Fibroblast of lung (primary cell): Measurements from ENCODE around the gene GAS7. TPM values are rescaled to one million over a fixed set of nuclear protein-coding genes. Genes with fewer than 3 reads are reported as not detected.

Experiments used
- DNase-seq, 2 donors: peaks; one replicate each; pipeline versions ENCODE4 v3.0.0 to v3.0.0-alpha.2; 2010; ENCODE audit warnings: low read depth in 2 of 2
- H2AFZ ChIP-seq: 2 replicates; pipeline ENCODE4 v1.5.1; 2012; ENCODE audit warnings: low read length, control low read depth, inconsistent platforms
- H3K27ac ChIP-seq: 2 replicates; pipeline ENCODE4 v1.5.1; 2011; ENCODE audit warnings: low read length, control low read depth; ENCODE audit not compliant: insufficient read depth
- H3K27me3 ChIP-seq: 2 replicates; pipeline ENCODE4 v1.5.1; 2011; ENCODE audit warnings: mild to moderate bottlenecking, low read length; ENCODE audit not compliant: control insufficient read depth, insufficient read depth
- H3K36me3 ChIP-seq: 2 replicates; pipeline ENCODE4 v1.5.1; 2011; ENCODE audit warnings: low read length; ENCODE audit not compliant: control insufficient read depth, insufficient read depth
- H3K4me1 ChIP-seq: 2 replicates; pipeline ENCODE4 v1.5.1; 2011; ENCODE audit warnings: low read length; ENCODE audit not compliant: control insufficient read depth, insufficient read depth; ENCODE audit errors: extremely low read depth
- H3K4me2 ChIP-seq: 2 replicates; pipeline ENCODE4 v1.5.1; 2011; ENCODE audit warnings: low read length, control low read depth; ENCODE audit not compliant: insufficient read depth; ENCODE audit errors: extremely low read depth
- H3K4me3 ChIP-seq, 4 experiments: fragments of 200-600 bp in 1 of 4; sonication (generic) in 1 of 4; replicated peaks in 1 of 4; 2 replicates each; pipeline ENCODE4 v1.5.1; 2011 to 2016; ENCODE audit warnings: low read length in 4 of 4, low read depth in 3 of 4, mild to moderate bottlenecking in 3 of 4, control low read depth in 2 of 4, inconsistent platforms in 1 of 4, mixed read lengths in 1 of 4; ENCODE audit not compliant: insufficient read depth in 1 of 4; ENCODE audit errors: control extremely low read depth in 1 of 4
- H3K79me2 ChIP-seq: 2 replicates; pipeline ENCODE4 v1.5.1; 2012; ENCODE audit warnings: mild to moderate bottlenecking, low read length, inconsistent platforms; ENCODE audit not compliant: control insufficient read depth, insufficient read depth
- H3K9ac ChIP-seq: 2 replicates; pipeline ENCODE4 v1.5.1; 2011; ENCODE audit warnings: mild to moderate bottlenecking, low read length, control low read depth; ENCODE audit not compliant: insufficient read depth
- H3K9me3 ChIP-seq: 2 replicates; pipeline ENCODE4 v1.5.1; 2012; ENCODE audit warnings: low read depth, low read length; ENCODE audit not compliant: control insufficient read depth, insufficient read depth
- H4K20me1 ChIP-seq: 2 replicates; pipeline ENCODE4 v1.5.1; 2011; ENCODE audit warnings: low read length; ENCODE audit not compliant: control insufficient read depth, insufficient read depth; ENCODE audit errors: extremely low read depth
- CTCF ChIP-seq, 2 donors: IDR thresholded peaks in 1 of 2; conservative IDR thresholded peaks in 1 of 2; 1 replicate in 1 of 2; 2 replicates in 1 of 2; pipeline ENCODE4 v1.5.1; 2011 to 2012; ENCODE audit warnings: low read length in 2 of 2, control low read depth in 1 of 2, inconsistent platforms in 1 of 2, low read depth in 1 of 2, mild to moderate bottlenecking in 1 of 2
- EZH2 ChIP-seq: IDR thresholded peaks from 2 replicates; pipeline ENCODE4 v1.5.1; 2012; ENCODE audit warnings: low read length, control low read depth, mild to moderate bottlenecking; ENCODE audit errors: missing control alignments
- polyA plus RNA-seq, 2 donors: library from polyadenylated mRNA; depleted of rRNA in 1 of 2; stranded (reverse) in 1 of 2; unstranded in 1 of 2; fragments of >200 nt; gene quantifications; 2 replicates each; pipeline ENCODE4 v1.2.1, GENCODE V29; 2011 to 2012; ENCODE audit warnings: missing spikeins in 1 of 2
- total RNA-seq: library from RNA; depleted of rRNA; stranded (reverse); fragments of >200 nt; gene quantifications from 2 replicates; pipeline ENCODE4 v1.2.1, GENCODE V29; 2014

The GAS7 gene
- total and polyA plus RNA-seq, 2 donors (not counting 1 experiment from before 2014, with no cell fraction given), result 0.58 to 2.6 TPM

- H3K36me3 ChIP-seq, result no peaks in the 10 kb centered on the region
- H3K27ac ChIP-seq, result no peak overlapping the region
- peaks cover 8% of the 10 kb centered on the region for H3K27me3 ChIP-seq
- no peak for DNase-seq
- H3K79me2 ChIP-seq, result no peaks in the 10 kb centered on the region
- H4K20me1 ChIP-seq, result no peaks in the 10 kb centered on the region
- no peaks in the 10 kb centered on the region for H3K9me3 ChIP-seq
- H3K4me3 ChIP-seq, result no peak overlapping the region
- H3K9ac ChIP-seq, result no peak overlapping the region
- no peak overlapping the region for H2AFZ ChIP-seq
- no peaks in the 10 kb centered on the region for H3K4me1 ChIP-seq
- no peak overlapping the region for H3K4me2 ChIP-seq
- TF ChIP-seq EZH2 (no peak), CTCF (conservative IDR thresholded peaks at IDR 0.05 in 1 of 2, IDR thresholded peaks at IDR 0.05 in 1 of 2; ENCODE audit: low read depth in 1 of 2, low read length in 2 of 2) (no peak)
Observed at GRCh38 chr17:10193632-10194031, 4.8 kb downstream of the GAS7 start.

GRCh38 chr17:10192972-10193371, 5.4 kb downstream of the GAS7 start:
- Histone ChIP-seq H3K4me2 (no peak overlapping the region), H3K9me3 (no peaks in the 10 kb centered on the region), H3K4me3 (no peak overlapping the region), H3K9ac (no peak overlapping the region), H3K4me1 (no peaks in the 10 kb centered on the region), H3K27me3 (peaks cover 8% of the 10 kb centered on the region), H3K36me3 (no peaks in the 10 kb centered on the region), H2AFZ (no peak overlapping the region), H3K27ac (no peak overlapping the region), H4K20me1 (no peaks in the 10 kb centered on the region), H3K79me2 (no peaks in the 10 kb centered on the region)
- TF ChIP-seq CTCF (conservative IDR thresholded peaks at IDR 0.05 in 1 of 2, IDR thresholded peaks at IDR 0.05 in 1 of 2; ENCODE audit: low read depth in 1 of 2, low read length in 2 of 2) (no peak), EZH2 (no peak)
- peak; percentile 64 to 78 for DNase-seq

GRCh38 chr17:10192461-10192860, 5.9 kb downstream of the GAS7 start:
- Histone ChIP-seq H2AFZ (no peak overlapping the region), H3K4me2 (no peak overlapping the region), H3K27me3 (peaks cover 3% of the 10 kb centered on the region), H3K36me3 (no peaks in the 10 kb centered on the region), H3K9me3 (no peaks in the 10 kb centered on the region), H3K79me2 (no peaks in the 10 kb centered on the region), H4K20me1 (no peaks in the 10 kb centered on the region), H3K27ac (no peak overlapping the region), H3K9ac (no peak overlapping the region), H3K4me3 (no peak overlapping the region), H3K4me1 (no peaks in the 10 kb centered on the region)
- TF ChIP-seq CTCF (conservative IDR thresholded peaks at IDR 0.05 in 1 of 2, IDR thresholded peaks at IDR 0.05 in 1 of 2; ENCODE audit: low read depth in 1 of 2, low read length in 2 of 2) (no peak), EZH2 (no peak)
- no peak for DNase-seq
